GM12878 (cell line): ENCODE measurements around the gene KRTAP29-1. TPM values are rescaled to one million over a fixed set of nuclear protein-coding genes. Genes with fewer than 3 reads are reported as not detected.

Experiments used
- ATAC-seq: fragments of 200-7000 bp; cut with Tn5 transposase; 3 replicates; pipeline ENCODE4 v1.9.1; 2020; ENCODE audit warnings: mild to moderate bottlenecking, moderate library complexity
- BruUV-seq: library from RNA; stranded (reverse); fragments of 400-500 nt; replicated peaks from 2 replicates; lab custom pipeline; 2021; lab: Mats Ljungman, UMichigan
- CTCF ChIA-PET: fragments of 300-600 bp; sonication (Branson Sonifier 250); formaldehyde crosslinking; extraction: SDS; loops from one replicate; lab custom pipeline; 2021; ENCODE audit warnings: inconsistent platforms; lab: Yijun Ruan, JAX
- POLR2A ChIA-PET: fragments of 350-600 bp; formaldehyde crosslinking; extraction: SDS; loops from one replicate; lab custom pipeline; 2021; ENCODE audit warnings: inconsistent platforms; lab: Charles Lee
- RAD21 ChIA-PET: fragments of 300-600 bp; sonication (Branson Sonifier 250); formaldehyde crosslinking; loops from one replicate; lab custom pipeline; 2023; ENCODE audit warnings: antibody characterized with exemption; ENCODE audit not compliant: unreplicated experiment; lab: Charles Lee
- SMC1A ChIA-PET: fragments of 300-600 bp; sonication (Branson Sonifier 250); formaldehyde crosslinking; loops from one replicate; lab custom pipeline; 2023; ENCODE audit not compliant: unreplicated experiment, uncharacterized antibody; lab: Charles Lee
- DNase-seq: peaks from one replicate; pipeline ENCODE4 v3.0.0-alpha.2; 2011; ENCODE audit warnings: low read depth, low spot score
- FAIRE-seq: peaks from 3 replicates; lab custom pipeline; 2011; peaks lifted over from hg19 to GRCh38; lab: Jason Lieb, UNC
- H2AFZ ChIP-seq: 2 replicates; pipeline ENCODE4 v1.6.0; 2011; ENCODE audit warnings: low read depth, low read length, control low read depth; ENCODE audit not compliant: control insufficient read depth
- H3K27ac ChIP-seq: 2 replicates; pipeline ENCODE4 v1.5.1; 2011; ENCODE audit warnings: control low read depth; ENCODE audit not compliant: control insufficient read depth, insufficient read depth
- H3K27me3 ChIP-seq, 2 experiments: replicated peaks in 1 of 2; 2 replicates each; pipeline versions ENCODE4 v1.6.0 to v1.6.1; 2011; ENCODE audit warnings: low read length in 1 of 2; ENCODE audit not compliant: control insufficient read depth in 2 of 2, insufficient read depth in 2 of 2
- H3K36me3 ChIP-seq, 2 experiments: 2 replicates each; pipeline ENCODE4 v1.5.1; 2011; ENCODE audit warnings: low read length in 1 of 2; ENCODE audit not compliant: control insufficient read depth in 2 of 2, insufficient read depth in 2 of 2
- H3K4me1 ChIP-seq: 2 replicates; pipeline ENCODE4 v1.6.1; 2011; ENCODE audit warnings: mild to moderate bottlenecking, low read length, moderate library complexity, mixed read lengths; ENCODE audit not compliant: control insufficient read depth, insufficient read depth
- H3K4me2 ChIP-seq: 2 replicates; pipeline ENCODE4 v1.6.0; 2011; ENCODE audit warnings: control low read depth; ENCODE audit not compliant: control insufficient read depth, insufficient read depth
- H3K4me3 ChIP-seq: fragments of 200-600 bp; sonication (generic); 2 replicates; pipeline ENCODE4 v1.5.1; 2016
- H3K79me2 ChIP-seq: 2 replicates; pipeline ENCODE4 v1.6.0; 2011; ENCODE audit warnings: low read length; ENCODE audit not compliant: control insufficient read depth, insufficient read depth
- H3K9ac ChIP-seq: 2 replicates; pipeline ENCODE4 v1.8.0; 2011; ENCODE audit warnings: low read length, control low read depth, mixed read lengths; ENCODE audit not compliant: control insufficient read depth, insufficient read depth
- H3K9me3 ChIP-seq: replicated peaks from 3 replicates; pipeline ENCODE4 v1.5.1; 2011; ENCODE audit warnings: mild to moderate bottlenecking, low read length; ENCODE audit not compliant: control insufficient read depth, insufficient read depth
- H4K20me1 ChIP-seq: 2 replicates; pipeline ENCODE4 v1.6.0; 2011; ENCODE audit not compliant: control insufficient read depth, insufficient read depth
- CUX1 ChIP-seq: IDR thresholded peaks from 2 replicates; pipeline ENCODE4 v1.6.1; 2012; ENCODE audit warnings: improper control_type of control experiment, low read depth, low read length; ENCODE audit not compliant: insufficient replicate concordance
- HDGF ChIP-seq: fragments of 450-650 bp; IDR thresholded peaks from 2 replicates; pipeline ENCODE4 v1.6.1; 2016; ENCODE audit warnings: antibody characterized with exemption
- MEF2A ChIP-seq: IDR thresholded peaks from 2 replicates; pipeline ENCODE4 v1.6.1; 2011; ENCODE audit warnings: low read depth, mild to moderate bottlenecking, low read length, moderate library complexity; ENCODE audit not compliant: insufficient read depth
- RELA ChIP-seq: fragments of 450-650 bp; IDR thresholded peaks from 2 replicates; pipeline ENCODE4 v1.8.0; 2014; ENCODE audit warnings: borderline replicate concordance; ENCODE audit not compliant: partially characterized antibody
- RELB ChIP-seq: fragments of 450-650 bp; IDR thresholded peaks from 2 replicates; pipeline ENCODE4 v1.6.1; 2017; ENCODE audit warnings: low read depth, mild to moderate bottlenecking, moderate library complexity
- WGBS: methylation state at CpG from one replicate; pipeline ENCODE4 v1.1.6; 2016; ENCODE audit warnings: low lambda C conversion rate; ENCODE audit not compliant: insufficient replicate concordance, insufficient coverage; ENCODE audit errors: missing lambda C conversion rate; 5-methylcytosine and 5-hydroxymethylcytosine counted together
- in situ Hi-C: fragments of 300-500 bp; cut with MboI; formaldehyde crosslinking; loops from 9 replicates; pipeline ENCODE4 v1.14.3; 2018; ENCODE audit warnings: mixed read lengths
- intact Hi-C: fragments of 100-400 bp; cut with micrococcal nuclease; formaldehyde crosslinking; loops from one replicate; pipeline ENCODE4 v1.14.2; 2022; ENCODE audit not compliant: unreplicated experiment
- polyA plus RNA-seq, 11 experiments: library from polyadenylated mRNA; depleted of rRNA in 4 of 11; unstranded in 6 of 11; stranded (reverse) in 5 of 11; fragments of >200 nt; fragmentation: Nextera tagmentation in 4 of 11; fragmentation: Illumina TruSeq in 1 of 11; extraction: Ambion mirVana in 4 of 11; extraction: Trizol in 1 of 11; gene quantifications; 1 replicate in 1 of 11; 2 replicates in 10 of 11; pipeline versions ENCODE4 v1.2.1 to v1.2.3, GENCODE V29; 2011 to 2016; ENCODE audit warnings: inconsistent platforms in 2 of 11, missing spikeins in 2 of 11, low read depth in 1 of 11
- total RNA-seq, 4 experiments: library from RNA; depleted of rRNA in 3 of 4; stranded (reverse); fragments of >200 nt in 3 of 4; fragmentation: Illumina TruSeq in 1 of 4; extraction: Trizol in 1 of 4; gene quantifications; 2 replicates each; pipeline versions ENCODE4 v1.2.1 to v1.2.3, GENCODE V29; 2013 to 2021

The KRTAP29-1 gene
- total and polyA plus RNA-seq, 10 of the 15 experiments (the other 5 are each of a cell fraction or from before 2014, with no cell fraction given), result 1.9 TPM; not detected in 9

DNA sequence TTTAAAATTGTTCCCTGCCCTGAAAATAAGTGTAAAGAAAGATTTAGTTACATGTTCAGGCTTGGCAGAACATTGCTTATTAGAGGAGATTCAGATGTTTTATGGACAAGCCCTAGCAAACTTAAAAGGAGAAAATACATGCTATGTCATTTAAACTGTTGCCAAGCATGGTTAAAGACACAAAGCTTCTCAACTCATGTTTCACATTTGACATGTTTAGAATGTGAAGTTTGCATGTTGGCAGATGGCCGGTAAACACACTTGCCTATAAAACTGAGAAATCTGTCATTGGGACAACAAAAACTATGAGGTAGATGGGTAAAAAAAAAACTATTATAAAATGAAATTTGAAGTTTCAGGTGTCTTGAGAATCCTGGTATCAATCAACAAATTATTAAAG, 5.8 kb downstream of the KRTAP29-1 start:
- no peak for TF ChIP-seq RELB
- no peak for TF ChIP-seq RELA
- TF ChIP-seq HDGF, result no peak
- TF ChIP-seq MEF2A, result no peak
- TF ChIP-seq CUX1, result no peak
- ChIA-PET RAD21 (no interaction called here), CTCF (no interaction called here), SMC1A (no interaction called here), POLR2A (no interaction called here)
- Histone ChIP-seq H3K4me2 (no peak overlapping the region), H3K36me3 (no peaks in the 10 kb centered on the region), H3K27ac (no peak overlapping the region), H3K4me3 (no peak overlapping the region), H3K4me1 (no peaks in the 10 kb centered on the region), H3K9me3 (no peaks in the 10 kb centered on the region; the same call in 2 of the 3 replicates), H3K9ac (no peak overlapping the region), H3K27me3 (no peaks in the 10 kb centered on the region), H2AFZ (no peak overlapping the region), H4K20me1 (no peaks in the 10 kb centered on the region), H3K79me2 (no peaks in the 10 kb centered on the region)
- no TSS peak for BruUV-seq
- intact Hi-C loops (no loop called here), in situ Hi-C loops (no loop called here)
- 53% methylated on average over 1 of the region's 1 CpG for WGBS
- DNase-seq (no peak), FAIRE-seq (no peak), ATAC-seq (no peak)
